Adrenal gland (tissue), 5 donors: ENCODE data around the gene PRDM15.

Experiments used
- CTCF ChIP-seq, 6 experiments: fragments of 450-650 bp in 4 of 6; fragments of 200-600 bp in 2 of 6; sonication (generic) in 1 of 6; IDR thresholded peaks; 1 replicate in 5 of 6; 2 replicates in 1 of 6; pipeline versions ENCODE4 v1.5.1 to v1.8.0; 2016 to 2021; ENCODE audit warnings: antibody characterized with exemption in 6 of 6, mild to moderate bottlenecking in 2 of 6, moderate library complexity in 1 of 6
- POLR2A ChIP-seq, 2 donors: fragments of 450-650 bp; IDR thresholded peaks; one replicate each; pipeline ENCODE4 v1.6.1; 2017; ENCODE audit warnings: antibody characterized with exemption in 2 of 2, mild to moderate bottlenecking in 2 of 2, moderate library complexity in 1 of 2
- donor health status: DM: no; HTN: no; CAD: no.

GRCh38 chr21:41837756-41838297, 41.3 kb downstream of the PRDM15 start:
- TF ChIP-seq POLR2A (IDR thresholded peaks at IDR 0.05) (no peak), CTCF (IDR thresholded peaks at IDR 0.05) (no peak)
